Measurements from ENCODE around the gene BBS9. TPM values are rescaled to one million over a fixed set of nuclear protein-coding genes. Genes with fewer than 3 reads are reported as not detected.

Gene BBS9
- total and polyA plus RNA-seq, 2 donors, result 7.3 to 72.8 TPM

GRCh38 chr7:33143996-33144718 lies 14.8 kb downstream of the BBS9 start:
- no peaks in the 10 kb centered on the region for H3K4me1 ChIP-seq (ENCODE audit: insufficient read depth)
- H3K36me3 ChIP-seq (ENCODE audit: insufficient read depth), result no peaks in the 10 kb centered on the region
- no peak for DNase-seq (ENCODE audit: extremely low spot score)
- H3K4me3 ChIP-seq (ENCODE audit: low read depth, low read length), result no peak overlapping the region
- WGBS, result 91% methylated on average over 4 of the region's 4 CpGs
- no peak overlapping the region for H3K27ac ChIP-seq (ENCODE audit: low read depth)

DNA sequence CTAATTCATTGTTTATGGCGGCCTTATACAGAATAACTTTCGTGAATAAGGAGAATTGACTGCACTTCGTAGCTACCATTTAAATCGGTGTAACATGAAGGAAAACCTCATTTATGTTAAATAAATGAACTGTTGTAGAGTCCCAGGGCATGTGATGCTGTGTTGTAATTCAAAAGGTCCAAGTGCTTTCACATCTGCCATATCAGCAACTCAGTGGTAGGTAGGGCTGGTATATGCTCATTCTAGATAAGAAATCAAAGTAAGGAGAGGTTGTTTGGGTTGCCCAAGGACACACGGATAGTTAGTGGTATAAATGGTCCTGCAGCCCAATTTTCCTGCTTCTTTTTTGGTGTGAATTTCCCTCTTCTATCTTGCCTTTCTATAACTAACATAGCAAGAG lies 15.8 kb downstream of the BBS9 start:
- no peak for DNase-seq (ENCODE audit: extremely low spot score)
- Histone ChIP-seq H3K4me3 (ENCODE audit: low read depth, low read length) (no peak overlapping the region), H3K36me3 (ENCODE audit: insufficient read depth) (no peaks in the 10 kb centered on the region), H3K27ac (ENCODE audit: low read depth) (no peak overlapping the region), H3K4me1 (ENCODE audit: insufficient read depth) (no peaks in the 10 kb centered on the region)
- 93% methylated on average over 5 of the region's 5 CpGs for WGBS

DNA sequence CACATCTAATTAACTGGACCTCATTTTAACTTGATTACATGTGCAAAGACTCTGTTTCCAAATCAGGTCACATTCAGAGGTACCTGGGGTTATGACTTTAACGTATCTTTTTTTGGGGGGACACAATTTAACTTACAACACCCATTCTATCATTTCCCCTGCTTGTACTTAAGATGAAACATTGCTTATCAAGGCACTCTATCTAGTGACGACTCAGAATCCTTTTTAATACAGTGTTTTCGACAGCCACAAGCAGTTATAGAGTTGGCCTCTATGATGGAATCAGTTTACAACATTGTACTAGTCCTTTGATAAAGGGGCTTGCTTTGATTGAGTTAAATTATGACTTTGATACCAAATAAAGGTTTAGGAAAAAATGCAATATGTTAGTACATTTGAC lies 22.7 kb downstream of the BBS9 start:
- H3K4me1 ChIP-seq (ENCODE audit: insufficient read depth), result peaks cover 1% of the 10 kb centered on the region
- 65% methylated on average over 3 of the region's 3 CpGs for WGBS

GRCh38 chr7:33155811-33156210 lies 26.4 kb downstream of the BBS9 start:
- WGBS, result 96% methylated on average over 2 of the region's 2 CpGs
- peaks cover 1% of the 10 kb centered on the region for H3K4me1 ChIP-seq (ENCODE audit: insufficient read depth)
- no peak for DNase-seq (ENCODE audit: extremely low spot score)
- H3K36me3 ChIP-seq (ENCODE audit: insufficient read depth), result no peaks in the 10 kb centered on the region
- no peak overlapping the region for H3K4me3 ChIP-seq (ENCODE audit: low read depth, low read length)
- H3K27ac ChIP-seq (ENCODE audit: low read depth), result no peak overlapping the region

More for the DNA sequence above, 22.7 kb downstream of the BBS9 start:
- Histone ChIP-seq H3K36me3 (ENCODE audit: insufficient read depth) (no peaks in the 10 kb centered on the region), H3K27ac (ENCODE audit: low read depth) (no peak overlapping the region), H3K4me3 (ENCODE audit: low read depth, low read length) (no peak overlapping the region)
- no peak for DNase-seq (ENCODE audit: extremely low spot score)

DNA sequence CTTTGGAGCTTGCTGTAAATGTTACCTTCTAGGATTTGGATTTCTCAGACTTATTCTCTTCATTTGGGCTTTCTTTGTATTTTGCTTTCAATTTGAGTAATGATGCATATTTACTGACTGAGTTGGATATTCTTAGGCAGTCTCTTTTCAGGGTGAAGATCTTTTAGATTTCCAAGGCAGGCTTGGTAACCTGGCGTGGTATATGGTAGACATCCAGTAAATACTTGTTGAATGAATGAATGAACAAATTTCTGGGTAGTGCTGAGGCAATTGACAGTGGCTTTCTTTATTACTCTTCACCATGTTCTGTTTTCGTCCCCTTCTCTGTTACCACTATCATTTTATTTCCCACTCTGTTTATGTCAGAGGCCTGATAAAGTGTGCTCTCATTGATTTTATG lies 27.1 kb downstream of the BBS9 start:
- Histone ChIP-seq H3K27ac (ENCODE audit: low read depth) (no peak overlapping the region), H3K4me1 (ENCODE audit: insufficient read depth) (peaks cover 1% of the 10 kb centered on the region), H3K36me3 (ENCODE audit: insufficient read depth) (no peaks in the 10 kb centered on the region), H3K4me3 (ENCODE audit: low read depth, low read length) (no peak overlapping the region)
- no peak for DNase-seq (ENCODE audit: extremely low spot score)
- 95% methylated on average over 2 of the region's 2 CpGs for WGBS

DNA sequence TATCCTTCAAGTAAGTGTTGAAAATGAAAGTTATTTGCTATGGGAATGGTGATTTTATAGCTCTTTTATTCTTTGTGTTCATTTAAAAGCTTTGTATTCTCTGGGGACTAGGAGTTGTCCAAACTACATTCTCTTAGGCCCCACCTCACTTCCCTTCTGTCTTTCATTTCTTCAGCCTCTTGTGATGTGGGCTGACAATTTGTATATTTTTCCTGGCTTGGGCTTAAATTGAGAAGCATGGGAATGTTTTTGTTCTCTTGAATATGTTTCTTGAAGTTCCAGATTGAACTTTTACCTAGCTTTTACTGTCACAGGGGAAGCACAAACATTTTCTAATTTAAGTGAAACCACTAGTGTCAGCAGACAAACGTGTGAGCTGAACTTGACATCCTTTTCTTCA lies 27.9 kb downstream of the BBS9 start:
- no peak overlapping the region for H3K27ac ChIP-seq (ENCODE audit: low read depth)

GRCh38 chr7:33157781-33158180 lies 28.4 kb downstream of the BBS9 start:
- Histone ChIP-seq H3K4me1 (ENCODE audit: insufficient read depth) (peaks cover 1% of the 10 kb centered on the region), H3K4me3 (ENCODE audit: low read depth, low read length) (no peak overlapping the region), H3K36me3 (ENCODE audit: insufficient read depth) (no peaks in the 10 kb centered on the region), H3K27ac (ENCODE audit: low read depth) (no peak overlapping the region)
- WGBS, result 50% methylated on average over 2 of the region's 2 CpGs
- DNase-seq (ENCODE audit: extremely low spot score), result no peak

More for the DNA sequence above, 27.9 kb downstream of the BBS9 start:
- peaks cover 1% of the 10 kb centered on the region for H3K4me1 ChIP-seq (ENCODE audit: insufficient read depth)
- no peaks in the 10 kb centered on the region for H3K36me3 ChIP-seq (ENCODE audit: insufficient read depth)
- H3K4me3 ChIP-seq (ENCODE audit: low read depth, low read length), result no peak overlapping the region
- WGBS, result 23% methylated on average over 1 of the region's 1 CpG
- DNase-seq (ENCODE audit: extremely low spot score), result no peak

GRCh38 chr7:33177876-33178275 lies 48.5 kb downstream of the BBS9 start:
- Histone ChIP-seq H3K4me3 (ENCODE audit: low read depth, low read length) (no peak overlapping the region), H3K27ac (ENCODE audit: low read depth) (no peak overlapping the region), H3K36me3 (ENCODE audit: insufficient read depth) (no peaks in the 10 kb centered on the region), H3K4me1 (ENCODE audit: insufficient read depth) (no peaks in the 10 kb centered on the region)
- 80% methylated on average over 2 of the region's 2 CpGs for WGBS
- DNase-seq (ENCODE audit: extremely low spot score), result no peak

GRCh38 chr7:33179519-33179918 lies 50.2 kb downstream of the BBS9 start:
- Histone ChIP-seq H3K4me3 (ENCODE audit: low read depth, low read length) (no peak overlapping the region), H3K36me3 (ENCODE audit: insufficient read depth) (no peaks in the 10 kb centered on the region), H3K27ac (ENCODE audit: low read depth) (no peak overlapping the region), H3K4me1 (ENCODE audit: insufficient read depth) (no peaks in the 10 kb centered on the region)
- no peak for DNase-seq (ENCODE audit: extremely low spot score)
- WGBS, result 95% methylated on average over 2 of the region's 2 CpGs

GRCh38 chr7:33183504-33183903 lies 54.1 kb downstream of the BBS9 start:
- DNase-seq (ENCODE audit: extremely low spot score), result peak; percentile 21
- Histone ChIP-seq H3K4me3 (ENCODE audit: low read depth, low read length) (no peak overlapping the region), H3K27ac (ENCODE audit: low read depth) (no peak overlapping the region), H3K36me3 (ENCODE audit: insufficient read depth) (no peaks in the 10 kb centered on the region), H3K4me1 (ENCODE audit: insufficient read depth) (no peaks in the 10 kb centered on the region)
- WGBS, result 40% methylated on average over 2 of the region's 2 CpGs

DNA sequence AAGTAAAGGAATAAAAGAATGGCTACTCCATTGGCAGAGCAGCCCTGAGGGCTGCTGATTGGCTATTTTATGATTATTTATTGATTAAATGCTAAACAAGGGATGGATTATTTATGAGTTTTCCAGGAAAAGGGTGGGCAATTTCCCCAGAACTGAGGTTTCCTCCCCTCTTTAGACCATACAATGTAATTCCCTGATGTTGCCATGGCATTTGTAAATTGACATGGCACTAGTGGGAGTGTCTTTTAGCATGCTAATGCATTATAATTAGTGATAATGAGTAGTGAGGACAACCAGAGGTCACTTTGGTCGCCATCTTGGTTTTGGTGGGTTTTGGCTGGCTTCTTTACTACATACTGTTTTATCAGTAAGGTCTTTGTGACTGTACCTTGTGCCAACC lies 55.5 kb downstream of the BBS9 start:
- 91% methylated on average over 1 of the region's 1 CpG for WGBS
- no peaks in the 10 kb centered on the region for H3K4me1 ChIP-seq (ENCODE audit: insufficient read depth)
- H3K36me3 ChIP-seq (ENCODE audit: insufficient read depth), result no peaks in the 10 kb centered on the region
- no peak for DNase-seq (ENCODE audit: extremely low spot score)
- H3K4me3 ChIP-seq (ENCODE audit: low read depth, low read length), result no peak overlapping the region
- H3K27ac ChIP-seq (ENCODE audit: low read depth), result no peak overlapping the region

- DNase-seq (ENCODE audit: extremely low spot score), result peak; percentile 8
- 74% methylated on average over 3 of the region's 3 CpGs for WGBS
- Histone ChIP-seq H3K36me3 (ENCODE audit: insufficient read depth) (peaks cover 2% of the 10 kb centered on the region), H3K4me1 (ENCODE audit: insufficient read depth) (no peaks in the 10 kb centered on the region), H3K27ac (ENCODE audit: low read depth) (no peak overlapping the region), H3K4me3 (ENCODE audit: low read depth, low read length) (no peak overlapping the region)
Observed at GRCh38 chr7:33185786-33186185, 56.4 kb downstream of the BBS9 start.

DNA sequence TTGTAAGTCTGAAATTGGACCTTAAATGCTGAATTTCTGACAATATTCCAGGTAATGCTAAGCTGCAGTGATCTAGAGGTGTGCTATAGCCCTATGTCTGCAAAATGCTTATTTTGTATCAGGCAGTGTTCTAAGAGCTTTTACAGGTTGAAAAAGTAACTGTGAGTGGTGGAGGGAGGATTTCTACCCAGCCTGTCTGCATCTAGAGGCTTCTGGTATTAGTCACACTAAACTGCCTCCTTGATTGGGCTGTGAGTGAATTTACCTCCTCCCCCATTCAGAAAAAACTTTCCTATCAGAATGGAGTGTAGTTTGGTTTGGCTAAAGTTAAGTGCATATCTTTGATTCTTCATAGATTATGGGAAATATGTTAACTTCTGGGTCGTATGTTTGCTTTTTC lies 56.8 kb downstream of the BBS9 start:
- H3K4me1 ChIP-seq (ENCODE audit: insufficient read depth), result no peaks in the 10 kb centered on the region
- no peak overlapping the region for H3K4me3 ChIP-seq (ENCODE audit: low read depth, low read length)
- H3K27ac ChIP-seq (ENCODE audit: low read depth), result no peak overlapping the region
- DNase-seq (ENCODE audit: extremely low spot score), result no peak
- peaks cover 2% of the 10 kb centered on the region for H3K36me3 ChIP-seq (ENCODE audit: insufficient read depth)
- WGBS, result 75% methylated on average over 1 of the region's 1 CpG

DNA sequence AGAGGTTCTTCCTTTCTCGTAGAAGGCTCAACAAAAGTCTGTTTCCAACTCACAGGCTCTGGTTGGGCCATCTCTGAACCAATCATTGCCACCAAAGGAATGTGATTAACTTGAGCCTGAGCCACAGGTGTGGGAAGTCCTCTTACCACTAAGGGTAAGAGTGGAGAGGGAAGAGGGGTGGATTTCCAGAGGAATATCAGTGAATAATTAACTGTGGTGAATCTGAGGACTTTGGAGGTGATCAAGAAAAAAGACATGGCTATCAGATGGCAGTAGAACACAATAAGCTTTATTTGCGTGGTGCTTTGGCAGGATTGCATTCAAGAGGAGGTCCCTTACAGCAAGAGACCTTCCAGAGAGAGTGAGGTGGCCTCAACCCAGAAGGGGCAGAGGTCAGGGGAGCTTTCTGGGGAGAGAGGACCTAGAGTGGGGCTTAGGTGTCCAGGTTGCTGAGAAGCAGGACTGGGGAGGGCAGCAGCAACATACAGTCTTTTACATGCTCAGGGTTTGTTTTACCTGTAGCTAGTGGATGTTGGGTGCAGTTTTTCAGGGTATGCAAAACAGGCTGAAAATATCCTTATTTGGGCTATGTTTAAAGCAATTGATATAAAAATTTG lies 61.4 kb downstream of the BBS9 start:
- Histone ChIP-seq H3K36me3 (ENCODE audit: insufficient read depth) (peaks cover 2% of the 10 kb centered on the region), H3K4me1 (ENCODE audit: insufficient read depth) (no peaks in the 10 kb centered on the region), H3K4me3 (ENCODE audit: low read depth, low read length) (no peak overlapping the region), H3K27ac (ENCODE audit: low read depth) (no peak overlapping the region)
- DNase-seq (ENCODE audit: extremely low spot score), result no peak
- 97% methylated on average over 2 of the region's 2 CpGs for WGBS
